ENCODE measurements around the gene C11orf98. TPM values are rescaled to one million over a fixed set of nuclear protein-coding genes. Genes with fewer than 3 reads are reported as not detected.
"Not testable (repeated sequence)": the region's sequence is repeated elsewhere in the genome, so short reads cannot be mapped to it uniquely, and the experiment has no call there.

Gene C11orf98
- total and polyA plus RNA-seq, 12 donors = 25.8 to 210 (median 32.8) TPM

DNA sequence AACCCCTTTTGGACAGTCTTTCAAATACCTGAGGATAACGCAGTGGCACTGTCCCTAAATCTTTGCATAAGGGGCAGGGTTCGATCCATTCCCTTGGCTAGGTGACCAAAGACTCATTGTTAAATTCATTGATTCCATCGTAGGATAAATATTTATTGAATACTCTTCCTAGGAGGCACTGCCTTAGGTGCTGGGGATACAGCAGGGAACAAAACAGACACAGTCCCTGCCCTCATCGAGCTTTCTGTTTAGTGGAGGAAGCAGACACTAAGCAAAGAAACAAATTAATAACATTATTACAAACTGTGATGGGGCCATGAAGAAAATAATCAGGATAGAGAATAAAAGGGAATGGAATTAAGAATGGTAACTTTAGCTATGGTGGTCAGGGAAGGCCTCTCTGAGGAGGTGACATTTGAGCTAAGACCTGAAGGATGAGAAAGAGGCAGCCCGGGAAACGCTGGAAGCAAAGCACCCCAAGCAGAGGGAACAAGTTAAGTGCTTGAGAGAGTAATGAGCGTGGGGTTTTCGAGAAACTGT is 43.9 kb downstream of the C11orf98 start:
- no peaks in the 10 kb centered on the region for H3K9me3 ChIP-seq
- intact Hi-C loops (cut with DNase I) = no loop called here
- H3K27ac ChIP-seq = peak overlapping the region; percentile 44 to 95 (median 89)
- H3K4me1 ChIP-seq = peaks cover 4 to 27% (median 21%) of the 10 kb centered on the region in 9 donors
- no peak for DNase-seq
- H3K27me3 ChIP-seq = no peaks in the 10 kb centered on the region
- peaks cover 0 to 42% (median 17%) of the 10 kb centered on the region in 9 donors for H3K36me3 ChIP-seq
- WGBS, 2 donors = 31 to 34% methylated on average over 8 of the region's 8 CpGs
- peak overlapping the region; percentile 50 to 92 (median 74) for H3K4me3 ChIP-seq
- TF ChIP-seq, protein P1, sequence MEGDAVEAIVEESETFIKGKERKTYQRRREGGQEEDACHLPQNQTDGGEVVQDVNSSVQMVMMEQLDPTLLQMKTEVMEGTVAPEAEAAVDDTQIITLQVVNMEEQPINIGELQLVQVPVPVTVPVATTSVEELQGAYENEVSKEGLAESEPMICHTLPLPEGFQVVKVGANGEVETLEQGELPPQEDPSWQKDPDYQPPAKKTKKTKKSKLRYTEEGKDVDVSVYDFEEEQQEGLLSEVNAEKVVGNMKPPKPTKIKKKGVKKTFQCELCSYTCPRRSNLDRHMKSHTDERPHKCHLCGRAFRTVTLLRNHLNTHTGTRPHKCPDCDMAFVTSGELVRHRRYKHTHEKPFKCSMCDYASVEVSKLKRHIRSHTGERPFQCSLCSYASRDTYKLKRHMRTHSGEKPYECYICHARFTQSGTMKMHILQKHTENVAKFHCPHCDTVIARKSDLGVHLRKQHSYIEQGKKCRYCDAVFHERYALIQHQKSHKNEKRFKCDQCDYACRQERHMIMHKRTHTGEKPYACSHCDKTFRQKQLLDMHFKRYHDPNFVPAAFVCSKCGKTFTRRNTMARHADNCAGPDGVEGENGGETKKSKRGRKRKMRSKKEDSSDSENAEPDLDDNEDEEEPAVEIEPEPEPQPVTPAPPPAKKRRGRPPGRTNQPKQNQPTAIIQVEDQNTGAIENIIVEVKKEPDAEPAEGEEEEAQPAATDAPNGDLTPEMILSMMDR (IDR thresholded peaks at IDR 0.05) = no peak
- no peak for ATAC-seq

DNA sequence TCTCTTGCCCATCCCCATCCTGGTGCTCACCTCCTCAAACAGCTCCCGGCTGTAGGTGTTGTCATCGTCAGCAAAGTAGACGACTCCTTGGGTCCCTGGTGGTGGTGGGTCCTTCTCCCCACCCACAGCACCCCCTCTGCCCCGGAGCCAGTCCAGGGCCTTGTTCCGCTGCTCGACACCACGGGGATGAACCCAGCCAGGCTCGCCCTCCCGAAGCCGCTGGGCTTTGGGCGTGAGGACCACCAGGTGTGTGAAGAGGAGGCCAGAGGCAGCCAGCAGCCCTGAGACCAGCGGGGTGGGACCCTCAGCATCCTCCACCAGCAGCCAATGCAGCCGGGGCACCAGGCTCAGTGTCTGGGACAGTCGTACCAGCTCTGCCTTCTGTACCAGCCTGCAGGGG is 48.1 kb downstream of the C11orf98 start:
- intact Hi-C loops (cut with DNase I); H3K9me3 ChIP-seq; H3K4me3 ChIP-seq; H3K27me3 ChIP-seq; H3K27ac ChIP-seq; DNase-seq; ATAC-seq: not testable (repeated sequence)
- peaks cover 0 to 44% (median 10%) of the 10 kb centered on the region in 9 donors for H3K36me3 ChIP-seq
- H3K4me1 ChIP-seq = peaks cover 7 to 30% (median 20%) of the 10 kb centered on the region in 9 donors
- WGBS, 2 donors = 98% methylated on average over 14 of the region's 14 CpGs

DNA sequence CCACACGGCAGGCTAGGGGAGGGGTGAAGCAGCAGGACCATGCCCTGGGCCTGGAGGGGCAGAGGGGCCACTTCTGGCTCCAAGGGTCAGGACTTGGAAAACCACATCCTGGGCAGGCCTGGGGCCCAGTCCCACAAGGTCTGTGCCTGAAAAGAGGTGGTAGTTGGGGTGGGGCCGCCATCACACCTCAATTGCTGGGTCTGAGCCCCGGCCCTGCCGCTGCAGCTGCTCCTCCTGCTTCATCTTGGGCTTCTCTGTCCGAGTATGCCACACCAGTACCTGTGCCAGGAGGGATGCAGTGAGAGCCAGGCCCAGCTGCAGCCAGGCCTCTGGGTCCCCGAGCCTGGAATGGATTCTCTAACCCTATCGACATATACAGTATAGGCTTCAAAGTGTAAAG is 49.5 kb downstream of the C11orf98 start:
- no peaks in the 10 kb centered on the region for H3K9me3 ChIP-seq
- H3K4me3 ChIP-seq = no peak overlapping the region
- no peak overlapping the region for H3K27ac ChIP-seq
- TF ChIP-seq, protein P1 (IDR thresholded peaks at IDR 0.05) = no peak
- intact Hi-C loops (cut with DNase I) = no loop called here
- no peaks in the 10 kb centered on the region for H3K27me3 ChIP-seq
- peaks cover 0 to 47% (median 10%) of the 10 kb centered on the region in 9 donors for H3K36me3 ChIP-seq
- H3K4me1 ChIP-seq = peaks cover 12 to 35% (median 25%) of the 10 kb centered on the region in 9 donors
- no peak for DNase-seq
- ATAC-seq = no peak
- WGBS, 2 donors = 91 to 93% methylated on average over 7 of the region's 7 CpGs

DNA sequence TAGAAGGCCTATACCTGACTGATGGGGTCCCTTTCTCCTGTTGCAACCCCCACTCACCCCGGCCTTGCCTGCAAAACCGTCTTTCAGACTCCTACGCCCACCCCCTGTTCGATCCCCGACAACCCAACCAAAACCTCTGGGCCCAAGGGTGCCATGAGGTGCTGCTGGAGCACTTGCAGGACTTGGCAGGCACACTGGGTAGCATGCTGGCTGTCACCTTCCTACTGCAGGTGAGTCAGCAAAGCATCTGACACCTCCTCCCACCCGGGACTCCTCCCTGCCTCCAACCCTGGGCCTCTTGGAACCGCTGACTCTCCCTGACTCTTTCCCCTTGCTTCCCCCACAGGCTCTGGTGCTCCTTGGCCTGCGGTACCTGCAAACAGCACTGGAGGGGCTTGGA is 50.7 kb downstream of the C11orf98 start:
- no peak for ATAC-seq
- no peaks in the 10 kb centered on the region for H3K27me3 ChIP-seq
- intact Hi-C loops (cut with DNase I) = loop anchor here in 1 of 10 donors (5.0 kb wide), 1 partner anchor 38 kb away; the partner anchor contains the start of gene INTS5
- H3K27ac ChIP-seq = peak overlapping the region in 4 of 10 donors; percentile 96 to 98 (median 98)
- TF ChIP-seq, protein P1 (IDR thresholded peaks at IDR 0.05) = no peak
- H3K4me3 ChIP-seq = no peak overlapping the region
- no peaks in the 10 kb centered on the region for H3K9me3 ChIP-seq
- H3K36me3 ChIP-seq = peaks cover 0 to 57% (median 10%) of the 10 kb centered on the region in 9 donors
- no peak for DNase-seq
- 80 to 82% methylated on average over 8 of the region's 8 CpGs for WGBS, 2 donors
- peaks cover 9 to 32% (median 26%) of the 10 kb centered on the region in 9 donors for H3K4me1 ChIP-seq

DNA sequence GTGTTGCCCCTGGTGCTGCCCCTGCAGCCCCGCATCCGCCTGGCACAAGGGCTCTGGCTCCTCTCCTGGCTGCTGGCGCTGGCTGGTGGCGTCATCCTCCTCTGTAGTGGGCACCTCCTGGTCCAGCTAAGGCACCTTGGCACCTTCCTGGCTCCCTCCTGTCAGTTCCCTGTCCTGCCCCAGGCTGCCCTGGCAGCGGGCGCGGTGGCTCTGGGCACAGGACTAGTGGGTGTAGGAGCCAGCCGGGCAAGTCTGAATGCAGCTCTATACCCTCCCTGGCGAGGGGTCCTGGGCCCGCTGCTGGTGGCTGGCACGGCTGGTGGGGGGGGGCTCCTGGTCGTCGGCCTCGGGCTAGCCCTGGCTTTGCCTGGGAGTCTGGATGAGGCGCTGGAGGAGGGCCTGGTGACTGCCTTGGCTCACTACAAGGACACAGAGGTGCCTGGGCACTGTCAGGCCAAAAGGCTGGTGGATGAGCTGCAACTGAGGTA is 51.7 kb downstream of the C11orf98 start:
- no peaks in the 10 kb centered on the region for H3K9me3 ChIP-seq
- DNase-seq (no peak), ATAC-seq (peak in 4 of 8 donors; percentile 2 to 11 (median 6))
- H3K4me3 ChIP-seq = peak overlapping the region in 8 of 10 donors; percentile 65 to 93 (median 76)
- peaks cover 9 to 36% (median 27%) of the 10 kb centered on the region in 9 donors for H3K4me1 ChIP-seq
- TF ChIP-seq, protein P1 (IDR thresholded peaks at IDR 0.05) = no peak
- H3K36me3 ChIP-seq = peaks cover 0 to 62% (median 10%) of the 10 kb centered on the region in 9 donors
- H3K27ac ChIP-seq = peak overlapping the region; percentile 91 to 98 (median 96)
- intact Hi-C loops (cut with DNase I) = loop anchor here in 1 of 10 donors (5.0 kb wide), 1 partner anchor 39 kb away; the partner anchor contains the start of gene INTS5
- WGBS, 2 donors = 56 to 57% methylated on average over 15 of the region's 15 CpGs
- no peaks in the 10 kb centered on the region for H3K27me3 ChIP-seq
